ENCODE data around the gene NSF. TPM values are rescaled to one million over a fixed set of nuclear protein-coding genes. Genes with fewer than 3 reads are reported as not detected.
"Not testable (repeated sequence)": the region's sequence is repeated elsewhere in the genome, so short reads cannot be mapped to it uniquely, and the experiment has no call there.

Gene NSF
- total and polyA plus RNA-seq, 2 donors, result 23.2 to 37.8 TPM

DNA sequence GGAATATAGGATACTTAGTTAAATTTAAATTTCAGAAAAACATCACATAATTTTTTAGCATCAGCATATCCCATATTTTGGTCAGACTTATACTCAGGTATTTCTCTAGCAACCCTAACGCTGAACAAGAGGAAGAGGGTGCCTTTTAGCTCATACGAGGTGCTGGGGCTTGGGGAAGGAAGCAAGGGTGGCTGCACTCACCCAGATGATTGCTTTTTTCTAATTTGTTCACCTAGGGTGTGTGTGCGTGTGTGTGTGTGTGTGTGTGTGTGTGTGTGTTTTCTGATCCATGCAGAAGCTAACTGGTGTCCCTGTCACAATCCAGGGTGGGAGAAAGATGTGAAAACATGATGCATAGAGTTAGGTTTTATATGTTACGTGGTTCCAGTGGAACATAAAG is 146.9 kb downstream of the NSF start:
- Histone ChIP-seq H3K27ac (ENCODE audit: low read depth) (no peak overlapping the region), H3K4me3 (ENCODE audit: low read depth, low read length) (no peak overlapping the region), H3K36me3 (ENCODE audit: insufficient read depth) (peaks cover 6% of the 10 kb centered on the region), H3K4me1 (ENCODE audit: insufficient read depth) (no peaks in the 10 kb centered on the region)
- no peak for DNase-seq (ENCODE audit: extremely low spot score)
- WGBS, result 88% methylated on average over 4 of the region's 4 CpGs

DNA sequence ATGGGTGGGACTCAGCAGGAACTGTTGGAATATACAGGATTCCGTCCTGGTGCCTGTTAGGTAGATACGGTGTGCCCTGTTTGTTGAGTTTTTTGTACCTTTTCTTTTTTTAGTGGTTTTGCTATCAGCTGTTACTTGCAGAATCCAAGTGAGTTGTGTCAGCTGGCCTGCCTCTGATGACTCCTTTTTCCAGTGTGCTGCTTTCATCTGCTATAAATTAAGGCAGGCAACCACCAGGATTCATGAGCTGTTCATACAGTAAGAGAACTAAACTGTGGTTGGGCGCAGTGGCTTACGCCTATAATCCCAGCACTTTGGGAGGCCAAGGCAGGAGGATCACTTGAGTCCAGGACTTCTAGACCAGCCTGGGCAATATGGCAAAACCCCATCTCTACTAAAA is 148.1 kb downstream of the NSF start:
- H3K27ac ChIP-seq (ENCODE audit: low read depth), result no peak overlapping the region
- no peaks in the 10 kb centered on the region for H3K4me1 ChIP-seq (ENCODE audit: insufficient read depth)
- WGBS, result 96% methylated on average over 4 of the region's 4 CpGs
- peaks cover 2% of the 10 kb centered on the region for H3K36me3 ChIP-seq (ENCODE audit: insufficient read depth)
- DNase-seq (ENCODE audit: extremely low spot score), result no peak
- no peak overlapping the region for H3K4me3 ChIP-seq (ENCODE audit: low read depth, low read length)

DNA sequence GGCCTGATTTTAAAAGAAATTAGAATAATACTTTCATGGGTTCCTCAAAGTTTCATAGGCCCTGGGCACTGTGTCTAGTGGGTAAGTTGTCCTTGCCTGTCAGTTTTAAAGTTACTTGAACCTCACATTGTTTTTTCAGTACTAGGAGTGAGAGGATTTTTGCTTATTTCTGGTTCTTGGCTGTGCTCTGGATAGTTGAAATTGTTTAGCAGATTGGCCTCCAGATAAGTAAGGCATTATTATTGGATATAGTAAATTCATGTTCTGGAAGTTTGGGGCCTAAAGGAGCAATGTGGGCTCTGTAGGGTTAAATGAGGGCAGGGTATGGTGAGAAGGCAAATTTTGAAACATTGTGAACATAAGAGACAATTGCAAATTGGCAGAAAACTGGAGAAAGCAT is 149.5 kb downstream of the NSF start:
- Histone ChIP-seq H3K27ac (ENCODE audit: low read depth) (no peak overlapping the region), H3K4me3 (ENCODE audit: low read depth, low read length) (no peak overlapping the region), H3K4me1 (ENCODE audit: insufficient read depth) (no peaks in the 10 kb centered on the region), H3K36me3 (ENCODE audit: insufficient read depth) (peaks cover 2% of the 10 kb centered on the region)
- no peak for DNase-seq (ENCODE audit: extremely low spot score)

DNA sequence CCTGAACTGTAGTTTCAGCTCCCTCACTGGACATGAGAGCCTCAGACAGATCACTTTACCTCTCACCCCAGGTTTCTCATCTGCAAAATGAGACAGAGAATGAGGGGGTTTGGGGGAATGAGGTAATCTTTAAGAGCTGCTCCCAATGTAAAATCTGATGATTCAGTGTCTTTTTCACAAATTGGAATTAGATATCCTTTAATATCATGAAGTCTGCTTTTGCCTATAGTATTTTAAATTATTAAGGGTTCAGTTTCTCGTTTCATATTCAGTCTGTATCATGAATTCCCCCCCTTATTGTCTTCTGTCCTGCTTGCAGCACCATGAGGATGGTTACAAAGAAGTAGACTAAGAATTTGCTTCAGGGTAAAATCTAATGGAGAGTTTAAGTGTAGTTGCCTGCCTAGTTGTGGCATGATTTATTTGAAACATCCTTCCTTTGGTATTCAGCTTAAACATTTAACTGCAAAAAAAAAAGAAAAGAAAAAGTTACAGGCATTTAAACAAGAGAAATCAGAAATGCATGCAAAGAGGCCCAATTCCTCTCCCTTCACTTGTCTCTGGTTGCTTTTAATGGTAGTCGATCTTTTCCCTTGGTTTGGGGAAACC is 150.8 kb downstream of the NSF start:
- 75% methylated on average over 2 of the region's 2 CpGs for WGBS
- H3K4me3 ChIP-seq (ENCODE audit: low read depth, low read length), result no peak overlapping the region
- H3K4me1 ChIP-seq (ENCODE audit: insufficient read depth), result no peaks in the 10 kb centered on the region
- DNase-seq (ENCODE audit: extremely low spot score), result no peak
- no peak overlapping the region for H3K27ac ChIP-seq (ENCODE audit: low read depth)
- peaks cover 2% of the 10 kb centered on the region for H3K36me3 ChIP-seq (ENCODE audit: insufficient read depth)

DNA sequence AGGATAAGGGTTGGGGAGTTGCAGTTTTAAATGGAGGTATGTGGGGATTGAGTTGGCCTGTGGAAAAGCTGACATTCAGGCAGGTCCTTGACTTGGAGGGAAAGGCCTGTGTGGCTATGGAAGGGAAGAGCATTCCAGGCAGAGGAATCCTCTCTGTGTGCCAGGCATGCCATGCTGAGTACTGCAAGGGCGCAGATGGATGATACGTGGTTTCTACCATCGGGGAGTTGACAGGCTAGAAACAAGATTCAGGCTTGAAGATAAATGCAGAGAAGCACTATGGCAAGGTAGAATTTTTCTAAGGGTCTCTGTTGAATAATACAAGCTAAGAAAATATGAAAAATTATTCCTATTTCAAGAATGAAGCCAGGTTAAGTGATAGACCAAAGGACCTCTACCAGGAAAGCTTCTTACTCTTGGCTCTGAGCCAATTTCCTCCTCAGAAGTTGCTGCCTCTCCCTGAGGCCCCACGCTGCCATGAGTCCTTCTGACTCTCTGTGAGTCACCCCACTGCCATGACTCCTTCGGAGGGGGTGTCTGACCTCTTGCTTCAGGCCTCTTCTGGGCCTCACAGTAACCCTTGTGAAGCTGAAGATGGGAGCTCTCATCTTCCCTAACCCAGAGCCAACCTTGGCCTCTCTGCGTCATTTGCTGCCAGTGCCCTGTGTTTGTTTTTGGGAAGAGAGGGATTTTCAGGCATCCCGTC is 152.2 kb downstream of the NSF start:
- no peak for DNase-seq (ENCODE audit: extremely low spot score)
- H3K27ac ChIP-seq (ENCODE audit: low read depth), result no peak overlapping the region
- no peak overlapping the region for H3K4me3 ChIP-seq (ENCODE audit: low read depth, low read length)
- H3K4me1 ChIP-seq (ENCODE audit: insufficient read depth), result no peaks in the 10 kb centered on the region
- H3K36me3 ChIP-seq (ENCODE audit: insufficient read depth), result no peaks in the 10 kb centered on the region
- WGBS, result 69% methylated on average over 7 of the region's 7 CpGs

DNA sequence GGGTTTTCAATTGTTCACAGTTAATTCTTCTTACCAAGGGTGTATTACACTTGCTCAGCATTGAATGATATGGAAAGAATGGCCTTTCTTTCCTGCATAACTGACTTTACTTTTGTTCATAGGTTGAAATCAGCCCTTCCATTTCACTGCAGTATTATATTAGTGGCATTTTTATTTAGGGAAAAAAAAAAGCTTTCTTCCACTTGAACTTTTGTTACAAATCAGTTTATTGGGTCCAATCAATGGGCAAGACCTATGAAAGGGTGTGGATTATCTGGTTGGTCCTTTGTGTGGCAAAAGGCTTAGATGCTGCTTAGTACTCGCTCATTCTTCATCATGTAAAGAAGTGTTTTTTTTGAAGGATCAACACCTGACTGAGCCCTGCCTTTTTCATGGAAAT is 154.0 kb downstream of the NSF start:
- H3K4me1 ChIP-seq (ENCODE audit: insufficient read depth), result no peaks in the 10 kb centered on the region
- H3K27ac ChIP-seq (ENCODE audit: low read depth), result no peak overlapping the region
- no peaks in the 10 kb centered on the region for H3K36me3 ChIP-seq (ENCODE audit: insufficient read depth)
- WGBS, result 99% methylated on average over 1 of the region's 1 CpG
- no peak for DNase-seq (ENCODE audit: extremely low spot score)
- H3K4me3 ChIP-seq (ENCODE audit: low read depth, low read length), result no peak overlapping the region

DNA sequence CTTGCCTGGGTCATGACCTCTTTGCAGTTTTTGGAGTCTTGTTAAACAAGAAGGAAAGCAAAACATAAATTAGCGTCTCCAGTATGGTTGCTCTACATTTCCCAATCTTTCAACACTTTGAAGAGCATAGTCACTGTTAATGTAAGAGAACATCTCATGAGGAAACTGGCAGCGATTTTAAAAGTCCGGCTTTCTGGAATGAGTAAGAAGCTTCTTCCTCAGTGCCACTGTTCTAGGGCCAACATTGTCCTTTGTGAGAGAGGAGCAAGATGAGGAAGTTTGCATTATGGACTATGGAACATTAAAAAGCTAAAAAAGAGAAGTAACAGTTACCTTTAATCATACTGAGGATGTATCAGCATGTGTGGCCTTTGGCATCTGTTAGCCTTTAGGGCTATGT is 154.9 kb downstream of the NSF start:
- WGBS, result 95% methylated on average over 3 of the region's 3 CpGs
- no peak overlapping the region for H3K27ac ChIP-seq (ENCODE audit: low read depth)
- no peak for DNase-seq (ENCODE audit: extremely low spot score)
- H3K4me1 ChIP-seq (ENCODE audit: insufficient read depth), result no peaks in the 10 kb centered on the region
- no peak overlapping the region for H3K4me3 ChIP-seq (ENCODE audit: low read depth, low read length)
- H3K36me3 ChIP-seq (ENCODE audit: insufficient read depth), result peaks cover 1% of the 10 kb centered on the region

DNA sequence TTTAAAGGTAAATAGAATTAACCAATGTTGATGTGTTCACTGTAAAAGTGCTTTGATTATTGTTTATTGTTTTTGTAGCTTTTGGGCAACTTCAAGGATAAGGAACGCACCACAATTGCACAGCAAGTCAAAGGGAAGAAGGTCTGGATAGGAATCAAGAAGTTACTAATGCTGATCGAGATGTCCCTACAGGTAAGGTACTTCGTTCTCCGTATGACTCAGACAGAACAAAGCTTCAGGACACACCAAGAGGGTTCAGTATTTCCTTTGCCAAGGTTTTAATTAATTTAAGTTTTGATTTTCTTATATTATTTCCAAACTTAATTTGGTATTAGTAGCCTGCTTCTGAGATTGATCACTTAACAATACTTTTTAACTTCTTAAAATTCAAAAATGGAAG is 161.0 kb downstream of the NSF start:
- H3K4me3 ChIP-seq (ENCODE audit: low read depth, low read length), result no peak overlapping the region
- H3K27ac ChIP-seq (ENCODE audit: low read depth), result no peak overlapping the region
- no peak for DNase-seq (ENCODE audit: extremely low spot score)
- H3K36me3 ChIP-seq (ENCODE audit: insufficient read depth), result peaks cover 2% of the 10 kb centered on the region
- H3K4me1 ChIP-seq (ENCODE audit: insufficient read depth), result no peaks in the 10 kb centered on the region
- WGBS, result 98% methylated on average over 4 of the region's 4 CpGs

DNA sequence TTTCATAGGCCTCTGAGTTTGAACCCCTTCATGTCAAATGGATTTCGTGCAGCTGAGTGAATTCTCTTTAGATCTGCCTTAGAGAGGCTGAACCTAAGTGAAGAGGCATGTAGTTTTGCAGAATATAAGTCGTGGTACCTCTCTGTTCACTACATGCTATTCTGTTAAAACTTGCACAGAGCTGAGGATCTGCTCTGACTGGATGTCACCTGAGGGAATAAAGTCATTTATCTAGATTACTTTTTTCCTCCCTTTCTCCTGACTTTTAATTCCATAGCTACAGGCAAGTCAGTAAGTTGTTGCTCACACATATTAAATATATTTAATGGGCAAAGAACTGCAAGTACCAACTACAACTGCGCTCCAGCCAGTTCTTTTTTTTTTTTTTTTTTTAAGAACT is 163.3 kb downstream of the NSF start:
- Histone ChIP-seq H3K4me3 (ENCODE audit: low read depth, low read length) (no peak overlapping the region), H3K4me1 (ENCODE audit: insufficient read depth) (no peaks in the 10 kb centered on the region), H3K27ac (ENCODE audit: low read depth) (no peak overlapping the region), H3K36me3 (ENCODE audit: insufficient read depth) (peaks cover 2% of the 10 kb centered on the region)
- DNase-seq (ENCODE audit: extremely low spot score), result no peak
- 92% methylated on average over 3 of the region's 3 CpGs for WGBS

DNA sequence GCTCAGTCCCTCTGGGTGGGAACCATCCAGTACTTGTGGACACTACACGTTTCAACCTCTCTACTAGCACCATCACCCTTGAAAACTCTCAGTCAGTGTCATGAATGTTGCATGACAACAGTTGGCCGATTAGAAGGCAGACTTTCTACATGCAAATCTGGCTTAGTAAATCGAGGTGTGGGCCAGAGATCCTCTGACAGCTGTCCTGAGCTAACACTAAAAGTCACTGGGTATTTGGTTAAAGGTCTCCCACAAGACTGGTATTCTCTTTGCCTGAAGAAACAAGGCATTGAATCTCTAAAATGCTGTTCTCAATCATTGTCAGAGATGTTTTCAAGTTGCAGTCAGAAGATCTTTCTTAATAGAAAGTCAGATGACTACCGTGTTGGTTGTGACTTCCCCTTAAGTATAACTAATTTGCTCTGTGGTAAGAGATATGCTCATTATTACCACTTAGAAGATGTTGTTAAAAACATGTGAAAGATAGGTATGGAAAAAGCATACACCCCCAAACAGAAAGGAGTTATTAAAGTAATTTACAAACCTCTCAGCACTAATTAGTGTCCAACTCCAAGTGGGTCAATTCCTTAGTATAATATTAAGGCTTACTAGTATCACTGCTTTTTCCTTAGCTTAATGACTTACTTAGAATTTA is 165.7 kb downstream of the NSF start:
- Histone ChIP-seq H3K4me1 (ENCODE audit: insufficient read depth) (no peaks in the 10 kb centered on the region), H3K27ac (ENCODE audit: low read depth) (no peak overlapping the region), H3K4me3 (ENCODE audit: low read depth, low read length) (no peak overlapping the region), H3K36me3 (ENCODE audit: insufficient read depth) (no peaks in the 10 kb centered on the region)
- no peak for DNase-seq (ENCODE audit: extremely low spot score)
- 83% methylated on average over 4 of the region's 4 CpGs for WGBS

DNA sequence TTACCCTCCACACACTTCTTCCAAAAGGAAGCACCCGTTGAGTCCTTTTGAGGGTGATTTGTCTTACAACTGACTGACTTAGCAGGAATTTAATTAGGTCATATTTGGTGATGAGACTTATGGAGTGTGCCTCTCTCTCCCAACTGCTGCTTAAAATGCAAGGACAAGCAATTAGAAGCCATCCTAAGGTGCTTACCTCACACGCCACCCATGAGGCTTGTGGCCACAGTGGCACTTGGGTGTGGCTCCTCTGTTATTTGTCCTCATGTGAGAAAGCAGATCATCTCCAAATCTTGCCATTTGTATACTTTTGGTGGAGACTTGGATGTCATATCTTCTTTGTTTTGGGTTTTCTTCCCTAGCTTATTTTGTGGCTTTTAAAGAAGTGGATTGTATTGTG is 166.4 kb downstream of the NSF start:
- Histone ChIP-seq H3K4me1 (ENCODE audit: insufficient read depth) (no peaks in the 10 kb centered on the region), H3K27ac (ENCODE audit: low read depth) (no peak overlapping the region), H3K4me3 (ENCODE audit: low read depth, low read length) (no peak overlapping the region), H3K36me3 (ENCODE audit: insufficient read depth) (no peaks in the 10 kb centered on the region)
- 93% methylated on average over 2 of the region's 2 CpGs for WGBS
- no peak for DNase-seq (ENCODE audit: extremely low spot score)

DNA sequence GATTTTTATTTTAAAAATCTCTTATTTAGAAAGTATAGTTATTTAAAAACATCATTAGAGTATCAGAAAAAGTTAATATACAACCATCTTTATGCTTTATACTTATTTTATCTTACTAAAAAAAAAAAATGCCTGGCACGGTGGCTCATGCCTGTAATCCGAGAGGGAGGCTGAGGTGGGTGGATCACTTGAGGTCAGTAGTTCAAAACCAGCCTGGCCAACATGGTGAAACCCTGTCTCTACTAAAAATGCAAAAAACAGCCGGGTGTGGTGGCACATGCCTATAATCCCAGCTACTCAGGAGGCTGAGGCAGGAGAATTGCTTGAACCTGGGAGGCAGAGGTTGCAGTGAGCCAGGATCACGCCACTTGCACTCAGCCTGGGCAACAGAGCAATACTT is 167.1 kb downstream of the NSF start:
- not testable (repeated sequence) for H3K4me1 ChIP-seq (ENCODE audit: insufficient read depth); H3K27ac ChIP-seq (ENCODE audit: low read depth); H3K36me3 ChIP-seq (ENCODE audit: insufficient read depth); H3K4me3 ChIP-seq (ENCODE audit: low read depth, low read length); DNase-seq (ENCODE audit: extremely low spot score)
- WGBS, result 75% methylated on average over 4 of the region's 4 CpGs

DNA sequence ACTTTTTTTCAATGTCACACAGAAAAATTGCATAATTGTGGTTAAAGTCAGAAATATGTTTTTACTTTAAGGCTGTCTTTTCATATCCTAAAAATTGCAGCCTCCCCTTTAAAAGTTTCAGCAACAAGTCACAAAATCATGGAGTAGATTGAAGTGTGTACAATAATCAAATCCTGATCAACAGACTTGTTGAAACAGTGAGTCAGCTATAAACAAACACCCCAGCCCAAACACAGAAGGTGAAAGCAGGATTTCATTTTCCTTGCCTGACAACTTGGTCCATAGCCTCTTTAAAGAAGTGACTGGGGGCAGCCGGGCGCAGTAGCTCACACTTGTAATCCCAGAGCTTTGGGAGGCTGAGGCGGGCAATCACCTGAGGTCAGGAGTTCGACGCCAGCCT is 168.1 kb downstream of the NSF start:
- Histone ChIP-seq H3K36me3 (ENCODE audit: insufficient read depth) (no peaks in the 10 kb centered on the region), H3K4me1 (ENCODE audit: insufficient read depth) (no peaks in the 10 kb centered on the region), H3K27ac (ENCODE audit: low read depth) (no peak overlapping the region), H3K4me3 (ENCODE audit: low read depth, low read length) (no peak overlapping the region)
- WGBS, result 81% methylated on average over 5 of the region's 5 CpGs
- DNase-seq (ENCODE audit: extremely low spot score), result no peak

DNA sequence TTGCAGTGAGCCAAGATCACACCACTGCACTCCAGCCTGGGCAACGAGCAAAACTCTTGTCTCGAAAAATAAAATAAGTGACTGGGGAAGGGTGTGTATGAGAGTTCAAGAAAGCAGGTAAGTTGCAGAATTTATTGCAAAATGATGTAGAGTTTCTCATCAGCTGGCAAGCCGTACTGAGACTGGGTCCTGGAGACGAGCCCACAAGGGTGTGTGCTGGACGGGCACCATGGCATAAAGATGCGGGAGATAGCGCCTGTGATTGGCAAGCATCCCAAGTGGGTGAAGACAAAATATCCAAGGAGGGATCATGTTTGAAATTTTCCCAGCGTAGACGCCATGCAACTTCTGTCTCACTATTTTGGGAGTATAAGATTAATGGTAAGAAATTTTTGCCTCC is 168.7 kb downstream of the NSF start:
- 84% methylated on average over 9 of the region's 9 CpGs for WGBS
- no peak for DNase-seq (ENCODE audit: extremely low spot score)
- no peaks in the 10 kb centered on the region for H3K36me3 ChIP-seq (ENCODE audit: insufficient read depth)
- no peak overlapping the region for H3K27ac ChIP-seq (ENCODE audit: low read depth)
- H3K4me3 ChIP-seq (ENCODE audit: low read depth, low read length), result no peak overlapping the region
- no peaks in the 10 kb centered on the region for H3K4me1 ChIP-seq (ENCODE audit: insufficient read depth)

Data from urinary bladder (tissue), 4 donors.